Astrocyte of the cerebellum (primary cell): Measurements from ENCODE around the gene POLG2.
A peak's percentile ranks its signal among the peaks of the same experiment; 100 is the strongest.

Source experiments
- DNase-seq: peaks from one replicate; pipeline ENCODE4 v3.0.0-alpha.2; 2011; ENCODE audit warnings: low read depth
- H3K4me3 ChIP-seq: 2 replicates; pipeline ENCODE4 v1.5.1; 2011; ENCODE audit warnings: mild to moderate bottlenecking, low read depth, low read length, moderate library complexity
- in situ Hi-C: cut with HindIII; loops from 2 replicates; pipeline ENCODE4 v1.10.0; 2017; ENCODE audit warnings: low sequenced_read_pairs
- TF ChIP-seq, protein P1 (sequence below): IDR thresholded peaks from 2 replicates; pipeline ENCODE4 v1.5.1; 2012; ENCODE audit warnings: low read length, low read depth, moderate library complexity, mild to moderate bottlenecking; ENCODE audit errors: missing control alignments

POLG2 gene

DNA sequence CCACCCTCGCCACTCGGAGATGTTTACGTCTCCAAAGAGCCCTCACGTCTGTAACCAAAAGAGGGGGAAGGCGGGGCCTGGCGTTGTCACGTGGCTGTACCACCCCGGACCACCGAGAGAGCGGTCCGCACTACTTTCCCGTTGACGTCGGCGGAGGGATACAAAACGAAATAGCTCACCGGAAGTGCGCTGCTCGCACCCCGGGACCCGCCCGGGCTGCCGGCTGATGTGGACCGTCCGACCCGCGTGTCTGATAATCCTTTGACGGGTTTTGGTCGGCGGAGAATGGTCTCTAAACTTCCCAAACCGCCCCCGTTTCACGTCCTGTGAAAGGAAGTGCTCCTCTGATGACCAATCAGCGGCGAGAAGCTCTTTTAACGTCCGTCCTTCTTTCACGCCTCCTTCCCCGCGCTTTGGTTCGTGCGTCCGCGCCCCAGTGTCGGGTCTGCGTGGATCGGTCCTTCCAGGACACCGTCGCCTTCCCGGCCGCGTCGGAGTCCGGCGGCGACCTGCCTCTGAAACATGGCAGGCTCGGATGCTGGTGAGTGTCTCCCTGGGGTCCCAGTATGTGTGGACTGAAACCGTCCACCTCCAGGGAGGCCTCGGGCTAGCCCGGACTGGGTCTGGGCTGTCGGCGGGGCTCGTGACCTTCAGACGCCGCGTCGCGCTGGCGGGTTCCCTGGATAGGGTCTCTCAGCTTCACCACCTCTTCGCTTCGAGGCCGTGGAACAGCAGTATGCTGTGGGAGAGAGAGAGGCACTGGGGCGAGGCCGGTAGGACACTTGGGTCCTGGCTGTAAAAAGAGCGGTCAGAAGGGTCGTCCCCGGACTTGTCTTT lies 9.9 kb upstream of the POLG2 start, which contains the start of gene CEP95:
Gene CEP95, plus strand, starts transcription at position 402 of the 837 bp plus-strand sequence. Its CDS starts 121 bp downstream, at position 523.
- peak within 1 kb of the TSS; percentile 96 for H3K4me3 ChIP-seq
- in situ Hi-C loops: no loop called here
- TF ChIP-seq, protein P1, sequence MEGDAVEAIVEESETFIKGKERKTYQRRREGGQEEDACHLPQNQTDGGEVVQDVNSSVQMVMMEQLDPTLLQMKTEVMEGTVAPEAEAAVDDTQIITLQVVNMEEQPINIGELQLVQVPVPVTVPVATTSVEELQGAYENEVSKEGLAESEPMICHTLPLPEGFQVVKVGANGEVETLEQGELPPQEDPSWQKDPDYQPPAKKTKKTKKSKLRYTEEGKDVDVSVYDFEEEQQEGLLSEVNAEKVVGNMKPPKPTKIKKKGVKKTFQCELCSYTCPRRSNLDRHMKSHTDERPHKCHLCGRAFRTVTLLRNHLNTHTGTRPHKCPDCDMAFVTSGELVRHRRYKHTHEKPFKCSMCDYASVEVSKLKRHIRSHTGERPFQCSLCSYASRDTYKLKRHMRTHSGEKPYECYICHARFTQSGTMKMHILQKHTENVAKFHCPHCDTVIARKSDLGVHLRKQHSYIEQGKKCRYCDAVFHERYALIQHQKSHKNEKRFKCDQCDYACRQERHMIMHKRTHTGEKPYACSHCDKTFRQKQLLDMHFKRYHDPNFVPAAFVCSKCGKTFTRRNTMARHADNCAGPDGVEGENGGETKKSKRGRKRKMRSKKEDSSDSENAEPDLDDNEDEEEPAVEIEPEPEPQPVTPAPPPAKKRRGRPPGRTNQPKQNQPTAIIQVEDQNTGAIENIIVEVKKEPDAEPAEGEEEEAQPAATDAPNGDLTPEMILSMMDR: no peak
- peak; percentile 96 for DNase-seq

DNA sequence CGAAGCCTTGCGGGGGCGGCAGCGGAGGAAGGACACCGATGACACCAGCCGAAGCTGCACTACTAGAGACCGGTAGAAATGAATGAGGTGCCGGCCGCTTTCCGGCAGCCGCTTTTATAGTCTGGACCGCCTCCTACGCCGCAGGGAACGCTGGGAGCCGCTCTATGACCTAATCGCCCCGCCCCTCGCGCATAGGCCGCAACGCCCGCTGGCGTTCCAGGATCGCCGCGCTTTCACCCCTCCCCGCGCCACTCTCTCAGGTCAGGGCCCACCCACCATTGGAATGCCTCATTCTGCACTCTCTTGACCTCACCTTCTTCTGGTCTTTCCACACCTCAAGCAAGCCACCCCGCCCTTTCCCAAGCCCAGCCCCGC lies 9.3 kb upstream of the POLG2 start, which contains the start of gene DDX5:
Gene DDX5, minus strand, starts transcription at position 89 of the 375 bp plus-strand sequence. CDS start 170 bp downstream, outside the sequence.
- peak within 1 kb of the TSS; percentile 96 for H3K4me3 ChIP-seq
- TF ChIP-seq, protein P1: no peak
- no peak for DNase-seq
- in situ Hi-C loops: no loop called here

GRCh38 chr17:64505340-64506200 lies 8.7 kb upstream of the POLG2 start:
- in situ Hi-C loops: no loop called here
- peak; percentile 80 for DNase-seq
- H3K4me3 ChIP-seq: peak overlapping the region; percentile 96
- TF ChIP-seq, protein P1: no peak

GRCh38 chr17:64504769-64505339 lies 8.0 kb upstream of the POLG2 start:
- TF ChIP-seq, protein P1: no peak
- no peak for DNase-seq
- in situ Hi-C loops: no loop called here
- peak overlapping the region; percentile 96 for H3K4me3 ChIP-seq

DNA sequence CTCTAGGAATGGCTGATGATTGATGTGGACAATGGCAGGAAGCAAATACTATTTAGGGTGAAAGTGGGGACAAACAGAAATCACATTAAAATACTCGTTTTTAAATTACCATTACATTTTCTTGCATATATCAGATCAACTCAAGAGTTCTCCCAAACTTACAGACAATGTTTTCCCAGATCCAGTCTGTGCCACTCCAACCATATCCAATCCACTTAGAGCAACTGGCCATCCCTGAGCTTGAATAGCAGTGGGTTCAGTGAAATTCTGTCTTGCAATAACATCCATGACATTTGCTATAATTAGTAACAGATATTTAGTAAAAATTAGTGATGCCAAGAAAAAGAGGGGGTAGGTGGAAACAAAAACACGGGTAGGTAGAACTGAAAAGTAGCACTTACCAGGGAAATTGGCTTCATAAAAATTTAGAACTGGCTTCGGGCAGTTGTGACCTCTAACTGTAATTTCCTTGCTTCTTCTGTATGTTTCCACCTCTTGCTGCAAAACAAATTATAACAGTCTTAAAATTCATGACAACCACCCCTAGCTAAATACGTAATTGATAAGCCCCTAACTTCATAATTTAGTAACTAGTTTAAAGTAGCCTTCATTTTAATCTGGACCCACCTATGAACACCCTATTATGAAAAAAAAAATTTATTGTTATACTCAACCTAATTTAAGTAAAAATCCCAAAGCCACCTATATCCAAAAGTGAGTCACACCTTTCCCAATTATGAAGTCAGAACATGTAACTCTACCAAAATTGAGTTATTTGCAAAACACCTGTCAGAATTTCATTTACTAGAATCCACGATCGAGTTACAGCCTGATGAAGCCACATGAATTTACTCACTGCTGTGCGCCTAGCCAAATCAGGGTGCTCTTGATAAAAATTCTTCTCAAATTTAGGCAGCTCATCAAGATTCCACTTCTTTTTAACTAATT lies 7.2 kb upstream of the POLG2 start:
- peak overlapping the region; percentile 96 for H3K4me3 ChIP-seq
- no peak for DNase-seq
- TF ChIP-seq, protein P1: no peak
- in situ Hi-C loops: no loop called here

GRCh38 chr17:64503341-64503740 lies 6.5 kb upstream of the POLG2 start:
- in situ Hi-C loops: no loop called here

More at GRCh38 chr17:64503341-64503740, 6.5 kb upstream of the POLG2 start:
- TF ChIP-seq, protein P1: no peak
- H3K4me3 ChIP-seq: no peak overlapping the region
- DNase-seq: no peak
